ENCODE results near the gene GNG12.

Gene GNG12

DNA sequence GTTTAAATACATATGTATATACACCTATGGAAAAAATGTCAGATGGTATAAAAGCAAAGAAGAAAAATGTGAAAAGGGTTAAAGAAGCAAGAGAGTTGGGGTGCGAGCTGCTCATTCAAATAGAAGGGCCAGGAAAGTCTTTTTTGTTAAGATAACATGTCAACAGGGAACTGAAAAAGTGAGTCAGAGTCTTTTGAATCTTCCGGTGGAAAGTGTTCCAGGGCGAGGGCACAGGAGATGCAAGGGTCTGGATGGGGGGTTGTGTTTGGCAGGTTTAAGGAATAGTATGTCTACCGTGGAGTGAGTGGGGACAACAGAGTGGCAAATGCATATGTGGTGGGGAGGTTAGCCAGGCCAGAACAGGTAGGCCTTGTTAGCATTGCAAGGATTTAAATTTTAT is 22.2 kb upstream of the GNG12 start:
- no peaks in the 10 kb centered on the region for H3K27me3 ChIP-seq (ENCODE audit: insufficient read depth, low read length)
- peaks cover 21% of the 10 kb centered on the region for H3K4me1 ChIP-seq (ENCODE audit: insufficient read depth, low read length)
- no peaks in the 10 kb centered on the region for H3K36me3 ChIP-seq (ENCODE audit: insufficient read depth, low read length)
- H3K4me3 ChIP-seq (ENCODE audit: low read length) = no peak overlapping the region
- H2AFZ ChIP-seq (ENCODE audit: low read depth, low read length) = no peak overlapping the region
- no peaks in the 10 kb centered on the region for H3K9me3 ChIP-seq (ENCODE audit: low read length)

- Histone ChIP-seq H3K27me3 (ENCODE audit: insufficient read depth, low read length) (no peaks in the 10 kb centered on the region), H3K9me3 (ENCODE audit: low read length) (no peaks in the 10 kb centered on the region), H3K4me1 (ENCODE audit: insufficient read depth, low read length) (peaks cover 21% of the 10 kb centered on the region), H3K36me3 (ENCODE audit: insufficient read depth, low read length) (no peaks in the 10 kb centered on the region), H2AFZ (ENCODE audit: low read depth, low read length) (no peak overlapping the region), H3K4me3 (ENCODE audit: low read length) (no peak overlapping the region)
These were observed 20.4 kb upstream of the GNG12 start for GRCh38 chr1:67853704-67854103.

DNA sequence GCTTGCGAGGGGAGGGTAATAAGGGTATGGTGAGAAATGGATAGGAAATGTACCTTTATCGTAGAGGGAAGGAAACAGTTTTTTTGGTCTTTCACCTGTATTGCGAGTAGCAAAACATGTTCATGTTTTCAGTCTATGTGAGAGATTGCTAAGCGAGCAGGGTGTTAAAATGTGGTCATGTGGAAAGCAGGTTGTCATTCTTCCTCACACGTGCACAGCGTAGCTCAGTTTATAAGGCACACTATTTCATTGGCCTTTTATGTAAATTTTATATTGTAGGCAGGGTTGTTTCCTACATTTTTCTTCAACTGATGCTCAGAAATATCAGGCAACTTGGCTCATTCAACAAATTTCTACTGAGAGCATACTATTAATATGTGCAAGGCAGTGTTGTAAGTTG is 18.5 kb upstream of the GNG12 start:
- no peaks in the 10 kb centered on the region for H3K9me3 ChIP-seq (ENCODE audit: low read length)
- no peaks in the 10 kb centered on the region for H3K36me3 ChIP-seq (ENCODE audit: insufficient read depth, low read length)
- no peak overlapping the region for H2AFZ ChIP-seq (ENCODE audit: low read depth, low read length)
- H3K4me1 ChIP-seq (ENCODE audit: insufficient read depth, low read length) = peaks cover 21% of the 10 kb centered on the region
- no peaks in the 10 kb centered on the region for H3K27me3 ChIP-seq (ENCODE audit: insufficient read depth, low read length)
- no peak overlapping the region for H3K4me3 ChIP-seq (ENCODE audit: low read length)

DNA sequence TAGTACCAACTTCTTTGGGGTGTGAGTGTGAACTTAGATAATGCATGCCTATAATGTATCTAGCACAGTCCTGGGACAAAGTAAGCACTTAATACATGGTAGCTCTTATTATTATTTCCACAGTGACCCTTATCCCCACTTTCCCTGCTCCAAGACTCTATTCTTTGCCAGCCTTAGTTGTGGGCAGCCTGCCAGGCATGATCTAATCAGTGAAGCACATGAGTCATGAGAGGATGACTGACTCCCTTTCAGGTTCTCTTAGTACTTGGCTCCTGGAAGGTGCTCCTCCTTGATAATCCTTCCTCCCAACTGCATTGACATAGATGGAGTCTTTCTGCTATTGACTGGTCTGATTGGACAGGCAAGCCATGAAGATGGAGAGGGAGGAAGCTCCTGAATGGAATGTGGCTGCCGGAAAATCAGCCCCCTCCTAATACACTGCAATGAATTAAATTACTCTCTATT is 17.4 kb upstream of the GNG12 start:
- H3K9me3 ChIP-seq (ENCODE audit: low read length) = no peaks in the 10 kb centered on the region
- H2AFZ ChIP-seq (ENCODE audit: low read depth, low read length) = no peak overlapping the region
- no peak overlapping the region for H3K4me3 ChIP-seq (ENCODE audit: low read length)
- H3K36me3 ChIP-seq (ENCODE audit: insufficient read depth, low read length) = no peaks in the 10 kb centered on the region
- peaks cover 10% of the 10 kb centered on the region for H3K4me1 ChIP-seq (ENCODE audit: insufficient read depth, low read length)
- no peaks in the 10 kb centered on the region for H3K27me3 ChIP-seq (ENCODE audit: insufficient read depth, low read length)

DNA sequence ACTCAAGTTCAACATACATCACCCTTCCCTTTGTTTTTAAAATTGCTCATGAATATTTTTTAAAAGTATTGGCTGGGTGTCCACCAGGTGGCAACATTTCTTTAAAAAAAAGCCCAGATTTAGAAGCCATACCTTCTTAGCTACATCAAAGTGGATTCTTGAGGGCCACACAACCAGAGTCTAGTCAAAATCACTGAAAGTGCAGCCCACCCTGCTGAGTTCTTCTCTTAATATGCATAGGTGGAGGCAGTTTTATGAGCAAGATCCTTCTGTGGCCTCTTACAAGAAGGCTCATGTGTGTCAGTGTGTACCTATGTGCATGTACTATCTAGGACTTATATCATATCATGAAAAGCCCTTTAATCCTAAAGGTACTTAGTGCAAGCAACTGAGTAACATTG is 16.9 kb upstream of the GNG12 start:
- no peaks in the 10 kb centered on the region for H3K27me3 ChIP-seq (ENCODE audit: insufficient read depth, low read length)
- no peak overlapping the region for H2AFZ ChIP-seq (ENCODE audit: low read depth, low read length)
- peaks cover 6% of the 10 kb centered on the region for H3K4me1 ChIP-seq (ENCODE audit: insufficient read depth, low read length)
- H3K4me3 ChIP-seq (ENCODE audit: low read length) = no peak overlapping the region
- H3K36me3 ChIP-seq (ENCODE audit: insufficient read depth, low read length) = no peaks in the 10 kb centered on the region
- no peaks in the 10 kb centered on the region for H3K9me3 ChIP-seq (ENCODE audit: low read length)

- no peak overlapping the region for H2AFZ ChIP-seq (ENCODE audit: low read depth, low read length)
- H3K4me1 ChIP-seq (ENCODE audit: insufficient read depth, low read length) = no peaks in the 10 kb centered on the region
- H3K36me3 ChIP-seq (ENCODE audit: insufficient read depth, low read length) = no peaks in the 10 kb centered on the region
- no peaks in the 10 kb centered on the region for H3K9me3 ChIP-seq (ENCODE audit: low read length)
- H3K27me3 ChIP-seq (ENCODE audit: insufficient read depth, low read length) = no peaks in the 10 kb centered on the region
- no peak overlapping the region for H3K4me3 ChIP-seq (ENCODE audit: low read length)
These were observed 14.2 kb upstream of the GNG12 start for GRCh38 chr1:67847466-67847865.

DNA sequence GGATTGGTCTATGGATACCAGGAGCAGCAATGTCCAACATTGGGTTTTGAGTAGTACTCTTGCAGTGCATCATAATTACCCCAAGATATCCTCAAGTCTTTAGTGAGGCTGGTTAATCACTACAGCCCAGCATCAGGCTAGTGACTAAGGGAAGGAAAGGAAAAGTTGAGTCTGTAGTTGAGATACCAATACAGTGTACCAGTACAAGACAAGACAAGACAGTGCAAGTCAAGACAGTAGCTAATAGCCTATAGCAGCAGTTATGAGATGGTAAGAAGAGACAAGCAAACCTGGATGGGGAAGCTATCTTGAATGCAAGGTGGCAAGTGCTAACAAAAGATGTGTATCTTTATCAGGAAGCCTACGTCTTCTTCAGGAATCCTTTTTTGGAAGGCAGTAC is 13.3 kb upstream of the GNG12 start:
- H3K4me3 ChIP-seq (ENCODE audit: low read length) = no peak overlapping the region
- H3K27me3 ChIP-seq (ENCODE audit: insufficient read depth, low read length) = no peaks in the 10 kb centered on the region
- no peaks in the 10 kb centered on the region for H3K9me3 ChIP-seq (ENCODE audit: low read length)
- no peaks in the 10 kb centered on the region for H3K36me3 ChIP-seq (ENCODE audit: insufficient read depth, low read length)
- no peaks in the 10 kb centered on the region for H3K4me1 ChIP-seq (ENCODE audit: insufficient read depth, low read length)
- no peak overlapping the region for H2AFZ ChIP-seq (ENCODE audit: low read depth, low read length)

DNA sequence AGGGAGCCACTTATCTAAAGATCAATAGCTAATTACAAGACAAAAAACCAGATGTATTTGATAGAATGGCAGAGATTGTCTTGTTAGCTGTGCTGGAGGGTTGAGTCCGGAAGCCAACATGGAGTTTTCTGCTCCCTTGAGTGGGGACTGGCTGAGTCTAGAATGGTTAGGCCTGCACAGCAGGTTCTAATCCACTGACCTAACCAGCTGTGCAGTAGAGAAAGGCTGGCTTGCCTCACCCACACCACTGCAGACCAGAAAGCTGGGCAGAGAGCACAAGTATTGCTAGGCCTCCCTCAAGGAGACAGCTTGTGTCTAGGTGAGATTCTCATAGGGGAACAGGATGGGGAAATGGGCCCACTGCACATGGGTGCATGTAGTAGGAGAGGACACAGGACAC is 11.7 kb upstream of the GNG12 start:
- Histone ChIP-seq H3K9me3 (ENCODE audit: low read length) (no peaks in the 10 kb centered on the region), H3K4me3 (ENCODE audit: low read length) (no peak overlapping the region)

GRCh38 chr1:67843746-67844145 is 10.5 kb upstream of the GNG12 start:
- Histone ChIP-seq H3K4me3 (ENCODE audit: low read length) (no peak overlapping the region), H2AFZ (ENCODE audit: low read depth, low read length) (no peak overlapping the region)

More for the DNA sequence above, 11.7 kb upstream of the GNG12 start:
- Histone ChIP-seq H2AFZ (ENCODE audit: low read depth, low read length) (no peak overlapping the region), H3K4me1 (ENCODE audit: insufficient read depth, low read length) (no peaks in the 10 kb centered on the region), H3K27me3 (ENCODE audit: insufficient read depth, low read length) (no peaks in the 10 kb centered on the region), H3K36me3 (ENCODE audit: insufficient read depth, low read length) (no peaks in the 10 kb centered on the region)

DNA sequence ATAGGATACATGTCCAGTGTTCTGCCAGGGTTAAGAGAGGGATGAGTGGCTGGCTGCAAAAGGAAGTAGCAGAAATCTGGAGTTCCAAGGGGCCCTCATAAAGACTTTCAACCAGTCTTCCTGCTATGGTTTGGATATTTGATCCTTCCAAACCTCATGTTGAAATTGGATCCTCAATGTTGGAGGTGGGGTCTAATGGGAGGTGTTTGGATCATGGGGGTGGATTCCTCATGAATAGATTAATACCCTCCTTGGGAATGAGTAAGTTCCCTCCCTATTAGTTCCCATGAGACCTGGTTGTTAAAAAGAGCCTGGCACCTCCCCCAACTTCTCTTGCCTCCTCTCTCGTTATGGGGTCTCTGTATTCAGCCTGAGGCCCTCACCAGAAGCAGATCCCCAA is 10.1 kb upstream of the GNG12 start:
- Histone ChIP-seq H3K4me1 (ENCODE audit: insufficient read depth, low read length) (no peaks in the 10 kb centered on the region), H3K9me3 (ENCODE audit: low read length) (no peaks in the 10 kb centered on the region), H3K27me3 (ENCODE audit: insufficient read depth, low read length) (no peaks in the 10 kb centered on the region), H2AFZ (ENCODE audit: low read depth, low read length) (no peak overlapping the region), H3K4me3 (ENCODE audit: low read length) (no peak overlapping the region), H3K36me3 (ENCODE audit: insufficient read depth, low read length) (no peaks in the 10 kb centered on the region)

More at GRCh38 chr1:67843746-67844145, 10.5 kb upstream of the GNG12 start:
- H3K4me1 ChIP-seq (ENCODE audit: insufficient read depth, low read length) = no peaks in the 10 kb centered on the region
- no peaks in the 10 kb centered on the region for H3K36me3 ChIP-seq (ENCODE audit: insufficient read depth, low read length)
- no peaks in the 10 kb centered on the region for H3K27me3 ChIP-seq (ENCODE audit: insufficient read depth, low read length)
- H3K9me3 ChIP-seq (ENCODE audit: low read length) = no peaks in the 10 kb centered on the region

- Histone ChIP-seq H3K27me3 (ENCODE audit: insufficient read depth, low read length) (no peaks in the 10 kb centered on the region), H3K4me3 (ENCODE audit: low read length) (no peak overlapping the region), H2AFZ (ENCODE audit: low read depth, low read length) (no peak overlapping the region), H3K9me3 (ENCODE audit: low read length) (no peaks in the 10 kb centered on the region), H3K4me1 (ENCODE audit: insufficient read depth, low read length) (no peaks in the 10 kb centered on the region), H3K36me3 (ENCODE audit: insufficient read depth, low read length) (no peaks in the 10 kb centered on the region)
These were observed 7.2 kb upstream of the GNG12 start for GRCh38 chr1:67840449-67840848.

DNA sequence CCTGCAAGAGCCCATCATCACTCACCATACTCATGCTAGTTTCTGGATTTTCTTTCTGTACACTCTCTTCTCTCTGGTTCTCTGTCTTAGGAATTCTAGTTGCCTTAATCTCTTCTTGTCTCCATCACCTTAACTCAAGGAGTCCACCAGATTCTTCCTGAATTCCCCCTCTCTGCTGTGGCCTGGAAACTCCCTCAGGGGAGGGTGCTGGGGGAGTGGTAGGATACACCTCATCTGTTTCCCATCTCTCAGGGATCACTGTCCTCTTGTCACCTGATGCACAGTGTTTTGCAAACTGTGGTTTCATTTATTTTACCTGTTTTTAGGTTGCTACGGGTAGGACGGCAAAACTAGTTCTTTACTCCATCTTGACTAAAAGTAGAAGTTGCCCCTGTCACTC is 6.6 kb upstream of the GNG12 start:
- no peaks in the 10 kb centered on the region for H3K4me1 ChIP-seq (ENCODE audit: insufficient read depth, low read length)
- no peaks in the 10 kb centered on the region for H3K36me3 ChIP-seq (ENCODE audit: insufficient read depth, low read length)
- H2AFZ ChIP-seq (ENCODE audit: low read depth, low read length) = no peak overlapping the region
- no peaks in the 10 kb centered on the region for H3K9me3 ChIP-seq (ENCODE audit: low read length)
- no peak overlapping the region for H3K4me3 ChIP-seq (ENCODE audit: low read length)
- no peaks in the 10 kb centered on the region for H3K27me3 ChIP-seq (ENCODE audit: insufficient read depth, low read length)

DNA sequence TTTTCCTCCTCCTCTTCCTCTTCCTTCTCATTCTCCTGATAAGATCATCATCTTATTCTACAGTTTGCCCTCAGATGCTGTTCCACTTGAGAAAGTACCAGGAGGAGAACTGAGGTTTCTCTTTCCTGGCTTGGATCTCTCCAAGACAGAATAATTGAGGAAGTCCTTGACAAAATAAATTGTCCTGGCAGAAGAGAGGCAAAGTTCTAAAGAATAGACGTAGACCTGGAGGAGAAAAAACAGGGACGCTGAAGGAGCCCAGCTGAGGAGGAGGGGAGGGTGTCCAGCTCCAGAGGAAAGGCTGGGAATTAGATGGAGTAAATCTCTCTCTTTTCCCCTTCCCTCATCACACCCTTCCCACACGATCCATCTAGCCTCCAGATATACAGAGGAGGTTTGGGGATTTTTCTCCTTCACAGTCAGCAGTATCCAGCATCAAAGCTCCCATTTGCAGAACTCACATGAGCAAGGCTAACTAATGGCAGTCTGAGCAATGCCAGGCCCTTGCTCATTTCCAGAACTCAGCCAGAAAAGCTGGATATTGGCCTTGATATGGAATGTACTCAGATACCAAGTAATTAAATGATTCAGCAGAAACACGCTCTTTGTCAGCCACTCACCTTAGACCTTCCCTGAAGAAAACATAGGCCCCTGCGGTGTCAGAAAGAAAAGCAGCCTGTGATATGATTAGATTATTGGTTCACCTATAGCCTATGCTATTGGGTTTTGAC is 5.1 kb upstream of the GNG12 start:
- H3K4me1 ChIP-seq (ENCODE audit: insufficient read depth, low read length) = no peaks in the 10 kb centered on the region
- no peaks in the 10 kb centered on the region for H3K36me3 ChIP-seq (ENCODE audit: insufficient read depth, low read length)
- no peak overlapping the region for H2AFZ ChIP-seq (ENCODE audit: low read depth, low read length)
- H3K9me3 ChIP-seq (ENCODE audit: low read length) = no peaks in the 10 kb centered on the region
- no peak overlapping the region for H3K4me3 ChIP-seq (ENCODE audit: low read length)
- peaks cover 4% of the 10 kb centered on the region for H3K27me3 ChIP-seq (ENCODE audit: insufficient read depth, low read length)

DNA sequence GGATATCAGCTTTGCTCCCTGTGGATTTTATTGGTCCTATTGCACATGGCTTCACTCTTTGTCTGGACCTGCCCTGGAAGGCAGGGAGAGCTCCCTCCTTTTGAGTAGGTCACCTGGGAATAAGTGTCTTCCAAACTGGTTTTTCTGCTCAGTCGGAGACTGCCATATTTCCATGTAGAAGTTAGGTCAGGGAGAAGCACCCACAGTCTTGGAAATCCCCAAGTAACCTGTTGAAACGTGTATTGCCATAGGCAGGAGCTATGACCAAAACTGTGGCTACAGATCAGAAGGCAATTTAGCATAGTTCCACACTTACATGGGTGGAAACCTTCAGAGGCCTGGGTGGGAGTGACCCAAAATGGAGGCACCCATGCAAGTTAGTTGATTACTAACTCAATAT is 3.5 kb upstream of the GNG12 start:
- no peaks in the 10 kb centered on the region for H3K4me1 ChIP-seq (ENCODE audit: insufficient read depth, low read length)

More for the DNA sequence above, 3.5 kb upstream of the GNG12 start:
- H3K36me3 ChIP-seq (ENCODE audit: insufficient read depth, low read length) = no peaks in the 10 kb centered on the region
- no peak overlapping the region for H3K4me3 ChIP-seq (ENCODE audit: low read length)
- no peaks in the 10 kb centered on the region for H3K9me3 ChIP-seq (ENCODE audit: low read length)
- no peak overlapping the region for H2AFZ ChIP-seq (ENCODE audit: low read depth, low read length)
- peaks cover 4% of the 10 kb centered on the region for H3K27me3 ChIP-seq (ENCODE audit: insufficient read depth, low read length)
